ENCODE data around the gene LRRC3.

The LRRC3 gene

DNA sequence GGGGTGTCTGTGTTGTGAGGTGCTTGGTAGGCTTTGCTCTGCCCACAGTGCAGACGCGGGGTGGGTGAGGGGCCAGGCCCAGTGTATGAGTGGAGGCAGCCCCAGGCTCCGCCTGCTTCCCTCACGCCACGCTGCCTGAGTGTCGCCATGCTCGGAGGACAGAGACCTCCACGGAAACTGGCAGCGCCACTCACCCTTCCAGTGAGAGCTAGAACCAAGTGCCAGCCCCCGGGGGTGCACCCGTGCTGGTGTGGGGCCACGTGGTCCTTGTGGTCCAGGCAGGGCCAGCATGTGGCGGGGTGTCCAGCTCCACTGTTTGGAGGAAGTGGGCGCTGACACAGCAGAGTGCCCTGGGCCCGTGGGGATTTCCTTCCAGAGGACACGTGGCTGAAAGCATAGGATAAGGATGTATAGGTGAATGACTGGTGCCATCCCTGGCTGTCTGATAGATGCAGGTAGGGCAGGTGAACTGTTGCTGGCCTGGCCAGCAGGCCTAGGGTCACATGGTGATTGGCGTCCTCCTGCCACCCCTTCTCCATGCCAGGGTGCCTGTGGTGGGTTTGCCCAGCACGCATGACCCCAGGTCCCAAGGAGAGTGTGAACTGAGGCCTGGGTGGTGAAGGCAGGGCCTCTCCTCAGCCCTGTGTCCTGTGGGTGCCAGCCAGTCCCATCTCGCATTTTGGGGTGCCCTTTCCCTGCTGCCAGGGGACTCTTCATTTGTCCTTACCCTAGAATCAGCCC lies 3.8 kb downstream of the LRRC3 start:
- TF ChIP-seq, protein P1, sequence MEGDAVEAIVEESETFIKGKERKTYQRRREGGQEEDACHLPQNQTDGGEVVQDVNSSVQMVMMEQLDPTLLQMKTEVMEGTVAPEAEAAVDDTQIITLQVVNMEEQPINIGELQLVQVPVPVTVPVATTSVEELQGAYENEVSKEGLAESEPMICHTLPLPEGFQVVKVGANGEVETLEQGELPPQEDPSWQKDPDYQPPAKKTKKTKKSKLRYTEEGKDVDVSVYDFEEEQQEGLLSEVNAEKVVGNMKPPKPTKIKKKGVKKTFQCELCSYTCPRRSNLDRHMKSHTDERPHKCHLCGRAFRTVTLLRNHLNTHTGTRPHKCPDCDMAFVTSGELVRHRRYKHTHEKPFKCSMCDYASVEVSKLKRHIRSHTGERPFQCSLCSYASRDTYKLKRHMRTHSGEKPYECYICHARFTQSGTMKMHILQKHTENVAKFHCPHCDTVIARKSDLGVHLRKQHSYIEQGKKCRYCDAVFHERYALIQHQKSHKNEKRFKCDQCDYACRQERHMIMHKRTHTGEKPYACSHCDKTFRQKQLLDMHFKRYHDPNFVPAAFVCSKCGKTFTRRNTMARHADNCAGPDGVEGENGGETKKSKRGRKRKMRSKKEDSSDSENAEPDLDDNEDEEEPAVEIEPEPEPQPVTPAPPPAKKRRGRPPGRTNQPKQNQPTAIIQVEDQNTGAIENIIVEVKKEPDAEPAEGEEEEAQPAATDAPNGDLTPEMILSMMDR (conservative IDR thresholded peaks at IDR 0.05; ENCODE audit: low read depth) = no peak
- CTCF ChIA-PET = no interaction called here
- no peak overlapping the region for H3K27ac ChIP-seq
- POLR2A ChIA-PET (ENCODE audit: low non-redundant PET) = no interaction called here
- DNase-seq (ENCODE audit: low spot score) = no peak

DNA sequence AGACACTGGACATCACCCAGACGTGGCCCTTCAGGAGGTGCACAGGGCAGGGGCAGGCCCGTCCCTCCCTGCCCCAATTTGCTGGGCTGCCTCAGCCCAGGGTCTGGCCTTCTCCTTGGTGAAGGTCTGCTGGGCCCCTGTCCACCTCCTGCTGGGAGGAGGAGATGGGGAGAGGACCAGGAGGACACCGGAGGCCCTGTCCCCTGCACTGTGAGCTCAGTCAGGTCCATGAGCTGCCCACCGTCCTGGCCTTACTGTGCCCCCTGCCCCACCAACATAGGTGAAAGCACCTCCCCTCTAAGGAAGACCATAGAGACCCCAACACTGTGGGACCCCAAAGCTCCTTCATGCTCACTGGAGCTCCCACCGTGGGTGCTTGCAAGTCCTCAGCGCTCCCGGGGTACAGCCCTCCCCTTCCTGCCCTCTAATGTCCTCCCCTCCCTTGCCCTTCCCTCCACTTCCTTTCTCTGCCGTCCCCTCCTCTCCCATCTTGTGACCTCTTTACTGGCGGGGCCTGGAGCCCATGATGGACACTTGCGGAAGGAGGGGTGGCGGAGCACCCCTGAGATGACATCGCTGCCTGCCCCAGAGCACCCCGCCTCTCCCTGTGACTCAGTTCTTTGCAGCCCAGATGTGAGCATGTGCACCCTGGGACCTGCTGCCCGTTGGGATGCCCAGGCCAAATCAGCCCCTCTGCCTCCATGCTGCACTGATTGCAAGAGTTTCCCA lies 4.6 kb downstream of the LRRC3 start:
- TF ChIP-seq, protein P1 (conservative IDR thresholded peaks at IDR 0.05; ENCODE audit: low read depth) = no peak
- CTCF ChIA-PET = no interaction called here
- DNase-seq (ENCODE audit: low spot score) = no peak
- POLR2A ChIA-PET (ENCODE audit: low non-redundant PET) = no interaction called here
- H3K27ac ChIP-seq = no peak overlapping the region

DNA sequence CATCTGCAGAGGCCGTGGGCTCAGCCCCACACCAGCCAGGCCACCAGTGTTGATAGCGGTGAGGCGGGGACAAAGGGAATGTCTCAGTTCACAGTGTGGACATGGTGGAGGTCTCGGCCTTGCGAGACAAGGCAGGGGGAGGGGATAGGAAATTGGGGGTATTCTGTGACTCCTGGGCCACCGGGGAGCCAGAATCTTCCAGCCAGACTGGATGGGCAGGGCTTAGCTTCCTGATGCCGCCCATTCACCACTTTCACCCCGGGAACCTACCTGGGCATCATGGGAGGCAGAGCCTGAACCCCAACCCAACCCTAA lies 5.1 kb downstream of the LRRC3 start:
- DNase-seq (ENCODE audit: low spot score) = no peak
- ChIA-PET POLR2A (ENCODE audit: low non-redundant PET) (no interaction called here), CTCF (no interaction called here)
- TF ChIP-seq, protein P1 (conservative IDR thresholded peaks at IDR 0.05; ENCODE audit: low read depth) = no peak
- no peak overlapping the region for H3K27ac ChIP-seq

DNA sequence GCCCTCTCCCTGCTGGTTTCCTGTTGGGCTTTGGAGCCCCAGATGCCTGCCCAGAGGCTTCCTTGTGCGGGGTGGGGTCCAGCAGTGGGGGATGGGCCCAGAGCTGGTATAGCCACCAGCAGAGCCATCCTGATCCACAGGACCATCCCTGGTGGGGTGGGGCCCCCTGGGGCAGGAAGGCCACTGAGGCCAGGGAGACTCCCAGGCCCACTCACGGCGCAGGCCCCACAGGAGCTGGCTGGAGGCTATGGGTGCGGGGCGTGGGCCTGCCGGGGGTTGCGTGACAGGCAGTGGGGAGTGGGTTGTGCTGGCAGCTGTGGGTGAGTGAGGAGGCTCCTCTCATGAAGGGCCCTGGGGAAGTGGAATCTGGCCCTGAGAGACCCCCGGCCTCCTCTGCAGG lies 5.7 kb downstream of the LRRC3 start:
- ChIA-PET POLR2A (ENCODE audit: low non-redundant PET) (no interaction called here), CTCF (no interaction called here)
- H3K27ac ChIP-seq = no peak overlapping the region
- DNase-seq (ENCODE audit: low spot score) = no peak
- TF ChIP-seq, protein P1 (conservative IDR thresholded peaks at IDR 0.05; ENCODE audit: low read depth) = no peak

DNA sequence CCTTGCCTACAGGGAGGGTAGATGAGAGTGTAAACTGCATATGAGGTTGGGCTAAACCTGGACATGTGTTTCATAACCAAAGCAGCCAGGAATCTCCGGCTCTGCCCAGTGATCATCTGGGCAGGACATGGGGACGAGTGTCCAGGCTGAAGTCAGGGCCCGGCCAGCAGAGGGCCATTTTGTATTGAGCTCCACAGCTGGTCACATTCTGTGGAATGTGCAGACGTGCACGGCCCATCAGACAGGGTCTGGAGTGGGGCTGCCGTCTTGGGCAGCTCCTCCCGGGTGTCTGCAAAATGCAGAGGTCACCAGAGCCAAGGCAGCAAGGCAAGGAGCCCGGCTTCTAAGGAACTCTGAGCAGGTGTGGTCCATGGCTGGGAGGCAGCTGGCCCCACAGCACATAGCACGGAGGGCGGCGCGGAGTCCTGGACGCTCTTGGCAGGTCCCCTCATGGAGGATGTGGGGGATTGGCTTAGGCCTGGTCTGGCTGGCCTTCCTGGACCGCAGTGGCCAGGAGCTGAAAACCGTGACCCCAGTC lies 6.2 kb downstream of the LRRC3 start:
- no peak for DNase-seq (ENCODE audit: low spot score)
- TF ChIP-seq, protein P1 (conservative IDR thresholded peaks at IDR 0.05; ENCODE audit: low read depth) = no peak
- ChIA-PET POLR2A (ENCODE audit: low non-redundant PET) (no interaction called here), CTCF (interaction anchor here (0.7 kb wide), 1 partner anchor 8 kb away, joined by 4 read pairs; no protein-coding TSS in a partner anchor)
- no peak overlapping the region for H3K27ac ChIP-seq

DNA sequence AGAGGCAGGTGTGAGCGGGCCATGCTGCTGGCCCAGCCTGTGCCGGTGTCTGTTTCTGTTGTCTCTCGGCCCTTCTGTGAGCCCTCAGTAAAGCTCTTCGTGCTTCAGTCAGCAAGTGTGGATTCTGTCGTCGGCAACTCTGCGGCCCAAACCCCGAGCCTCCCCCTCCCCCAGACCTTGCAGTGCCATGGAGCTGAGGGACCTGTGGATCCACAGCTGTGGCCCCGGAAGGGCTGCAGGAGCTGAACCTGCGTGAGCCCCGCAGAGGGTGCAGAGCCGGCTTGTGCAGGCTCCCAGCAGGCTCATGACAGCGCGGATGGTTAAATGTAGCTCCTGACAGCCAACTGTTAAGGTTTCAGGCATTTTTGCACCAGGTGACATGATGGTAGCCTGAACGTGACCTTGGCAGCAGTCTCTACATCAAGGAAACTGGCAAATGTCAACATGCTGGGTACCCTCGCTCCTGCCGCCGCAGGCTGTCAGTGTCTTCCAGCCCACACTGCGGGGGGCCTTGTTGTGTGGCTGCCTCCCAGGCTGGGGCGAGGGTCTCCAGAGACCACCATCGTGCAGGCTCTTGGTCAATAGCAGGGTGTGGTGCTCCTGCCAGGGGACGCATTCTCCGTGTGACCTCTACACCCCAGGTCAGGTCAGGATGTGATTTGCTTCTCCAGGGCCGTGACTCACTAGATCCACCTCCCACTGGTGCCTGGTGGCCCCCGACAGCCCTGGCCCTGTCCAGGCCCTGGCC lies 7.0 kb downstream of the LRRC3 start:
- no peak overlapping the region for H3K27ac ChIP-seq
- ChIA-PET POLR2A (ENCODE audit: low non-redundant PET) (no interaction called here), CTCF (interaction anchor here (0.7 kb wide), 1 partner anchor 7 kb away, joined by 4 read pairs; no protein-coding TSS in a partner anchor)
- no peak for DNase-seq (ENCODE audit: low spot score)
- TF ChIP-seq, protein P1 (conservative IDR thresholded peaks at IDR 0.05; ENCODE audit: low read depth) = no peak
